Parathyroid adenoma (tissue), 2 donors: ENCODE measurements around the gene KRTAP5-5.

Source experiments
- H2AFZ ChIP-seq: fragments of 300-600 bp; sonication (generic); one replicate; pipeline ENCODE4 v1.7.0; 2017; ENCODE audit warnings: antibody characterized with exemption, mild to moderate bottlenecking
- H3K27ac ChIP-seq: fragments of 300-600 bp; sonication (generic); one replicate; pipeline ENCODE4 v1.7.0; 2017
- H3K27me3 ChIP-seq: fragments of 300-600 bp; sonication (generic); one replicate; pipeline ENCODE4 v1.7.0; 2017; ENCODE audit warnings: low read length; ENCODE audit not compliant: control insufficient read depth, insufficient read depth
- H3K36me3 ChIP-seq: fragments of 300-600 bp; sonication (generic); one replicate; pipeline ENCODE4 v1.7.0; 2017; ENCODE audit warnings: low read length; ENCODE audit not compliant: control insufficient read depth, insufficient read depth
- H3K4me1 ChIP-seq: fragments of 300-600 bp; sonication (generic); one replicate; pipeline ENCODE4 v1.7.0; 2017; ENCODE audit warnings: control low read depth
- H3K4me2 ChIP-seq: fragments of 300-600 bp; sonication (generic); one replicate; pipeline ENCODE4 v1.7.0; 2017; ENCODE audit warnings: low read length
- H3K4me3 ChIP-seq: fragments of 300-600 bp; sonication (generic); one replicate; pipeline ENCODE4 v1.7.0; 2017; ENCODE audit warnings: low read depth, low read length
- H3K79me2 ChIP-seq: fragments of 300-600 bp; sonication (generic); one replicate; pipeline ENCODE4 v1.7.0; 2017; ENCODE audit warnings: control low read depth
- H3K9ac ChIP-seq: fragments of 300-600 bp; sonication (generic); one replicate; pipeline ENCODE4 v1.7.0; 2017; ENCODE audit warnings: mild to moderate bottlenecking
- H3K9me3 ChIP-seq: fragments of 300-600 bp; sonication (generic); one replicate; pipeline ENCODE4 v1.7.0; 2017; ENCODE audit warnings: low read length; ENCODE audit not compliant: control insufficient read depth
- CTCF ChIP-seq: fragments of 300-600 bp; sonication (generic); IDR thresholded peaks from one replicate; pipeline ENCODE4 v1.7.0; 2017; ENCODE audit warnings: antibody characterized with exemption, mild to moderate bottlenecking
- donor health status: primary hyperparathyroidism.

The KRTAP5-5 gene

DNA sequence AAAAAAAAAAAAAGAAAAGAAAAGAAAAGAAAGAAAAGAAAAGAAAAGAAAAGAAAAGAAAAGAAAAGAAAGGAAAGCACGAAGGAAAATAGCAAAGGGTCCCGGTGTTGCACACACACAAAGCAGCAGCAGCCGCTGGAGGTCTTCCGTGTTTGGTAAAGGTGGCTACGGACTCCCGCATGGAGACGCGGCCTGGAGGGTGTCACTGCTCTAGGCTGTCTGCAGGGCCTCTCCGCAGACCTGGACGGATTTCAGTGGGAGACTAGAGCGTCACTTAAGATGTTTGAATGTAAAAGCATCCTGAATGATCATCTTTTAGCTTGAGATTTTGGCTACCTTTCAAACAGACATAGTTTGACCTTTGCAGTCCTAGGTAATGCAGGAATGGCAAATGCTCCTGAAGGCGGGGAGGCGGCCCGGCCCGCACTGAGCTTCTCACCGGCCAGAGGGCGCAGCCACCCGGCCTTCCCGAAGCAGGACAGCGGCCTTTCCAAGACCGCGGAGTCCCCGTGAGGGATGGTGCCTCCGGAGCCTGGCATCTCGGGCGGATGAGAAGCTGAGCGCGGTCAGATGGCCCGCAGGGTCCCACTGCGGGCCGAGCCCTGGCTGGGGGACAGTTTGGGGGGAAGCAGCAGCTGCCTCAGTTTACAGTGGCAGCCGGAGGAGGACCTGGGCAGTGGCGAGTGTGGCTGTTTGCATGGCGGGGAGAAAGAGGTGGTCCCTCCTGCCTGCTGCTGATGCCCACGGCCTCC, 18.5 kb downstream of the KRTAP5-5 start:
- H3K4me1 ChIP-seq, result no peaks in the 10 kb centered on the region
- no peaks in the 10 kb centered on the region for H3K27me3 ChIP-seq
- no peak overlapping the region for H3K4me3 ChIP-seq
- no peaks in the 10 kb centered on the region for H3K79me2 ChIP-seq
- no peak overlapping the region for H3K4me2 ChIP-seq
- no peak overlapping the region for H3K9ac ChIP-seq
- no peak overlapping the region for H3K27ac ChIP-seq
- TF ChIP-seq CTCF, result no peak
- H3K9me3 ChIP-seq, result no peaks in the 10 kb centered on the region
- H3K36me3 ChIP-seq, result no peaks in the 10 kb centered on the region
- no peak overlapping the region for H2AFZ ChIP-seq

DNA sequence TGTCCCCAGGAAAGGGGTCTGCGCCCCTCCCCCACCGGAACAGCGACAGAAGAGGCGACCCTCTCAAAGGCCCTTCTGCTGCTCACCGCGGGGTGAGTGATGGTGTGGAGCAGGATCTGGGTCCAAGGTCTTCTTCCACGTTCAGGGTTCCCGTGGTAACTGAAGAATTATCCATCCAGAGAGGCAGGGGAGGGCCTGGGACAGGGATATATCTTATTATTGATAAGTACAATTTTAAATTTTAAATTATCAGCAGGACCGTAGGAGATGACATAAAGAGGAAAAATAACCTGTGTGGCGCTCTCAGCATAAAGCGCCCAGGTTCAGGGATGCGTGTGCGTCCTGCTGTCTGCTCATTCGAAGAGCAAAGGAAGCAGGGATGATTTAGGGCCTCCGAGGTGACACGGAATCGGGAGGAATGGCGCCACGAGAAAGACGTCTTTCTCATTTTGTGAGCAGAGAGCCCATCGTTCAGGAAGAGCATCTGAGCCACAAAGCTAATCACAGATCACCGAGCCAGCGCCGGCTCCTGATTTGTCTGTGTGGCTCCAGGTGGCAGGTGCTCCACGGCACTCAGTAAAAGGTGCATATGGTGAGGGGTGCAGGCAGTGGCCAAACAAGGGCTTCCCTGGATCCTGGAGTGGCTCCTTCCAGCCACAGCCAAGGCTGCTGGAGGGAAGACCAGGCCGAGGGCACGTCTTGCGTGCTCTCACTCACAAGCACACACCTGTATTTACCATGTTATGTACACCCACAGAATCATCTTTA, 19.3 kb downstream of the KRTAP5-5 start:
- H3K4me2 ChIP-seq, result no peak overlapping the region
- no peak overlapping the region for H3K27ac ChIP-seq
- no peaks in the 10 kb centered on the region for H3K27me3 ChIP-seq
- no peak overlapping the region for H3K4me3 ChIP-seq
- no peaks in the 10 kb centered on the region for H3K36me3 ChIP-seq
- H2AFZ ChIP-seq, result no peak overlapping the region
- H3K9ac ChIP-seq, result no peak overlapping the region
- no peaks in the 10 kb centered on the region for H3K4me1 ChIP-seq
- no peak for TF ChIP-seq CTCF
- H3K9me3 ChIP-seq, result no peaks in the 10 kb centered on the region
- H3K79me2 ChIP-seq, result no peaks in the 10 kb centered on the region

GRCh38 chr11:1650034-1650917, 20.7 kb downstream of the KRTAP5-5 start:
- H3K27ac ChIP-seq, result no peak overlapping the region
- no peaks in the 10 kb centered on the region for H3K36me3 ChIP-seq
- H3K27me3 ChIP-seq, result no peaks in the 10 kb centered on the region
- no peak overlapping the region for H3K9ac ChIP-seq
- no peak overlapping the region for H3K4me2 ChIP-seq
- no peaks in the 10 kb centered on the region for H3K9me3 ChIP-seq
- H3K79me2 ChIP-seq, result no peaks in the 10 kb centered on the region
- no peaks in the 10 kb centered on the region for H3K4me1 ChIP-seq
- H2AFZ ChIP-seq, result no peak overlapping the region
- no peak for TF ChIP-seq CTCF
- H3K4me3 ChIP-seq, result no peak overlapping the region

- Histone ChIP-seq H3K9me3 (no peaks in the 10 kb centered on the region), H3K4me3 (no peak overlapping the region), H3K27ac (no peak overlapping the region), H3K27me3 (no peaks in the 10 kb centered on the region), H3K4me2 (no peak overlapping the region), H2AFZ (no peak overlapping the region), H3K4me1 (no peaks in the 10 kb centered on the region), H3K79me2 (no peaks in the 10 kb centered on the region), H3K9ac (no peak overlapping the region), H3K36me3 (no peaks in the 10 kb centered on the region)
- TF ChIP-seq CTCF, result no peak
These were observed 21.3 kb downstream of the KRTAP5-5 start for GRCh38 chr11:1650918-1651262.
